NCI-H2107 treated with DMSO at 0.1 percent for 48 hours (cell line): ENCODE results near the gene PRKCQ.
"Not testable (repeated sequence)": the region's sequence is repeated elsewhere in the genome, so short reads cannot be mapped to it uniquely, and the experiment has no call there.

Source experiments
- DNase-seq: peaks from one replicate; lab custom pipeline; 2025; ENCODE audit not compliant: unreplicated experiment; lab: John Stamatoyannopoulos, UW

The PRKCQ gene

GRCh38 chr10:6494442-6494819 lies 85.6 kb downstream of the PRKCQ start:
- DNase-seq = no peak

GRCh38 chr10:6493521-6494441 lies 86.3 kb downstream of the PRKCQ start:
- no peak for DNase-seq

DNA sequence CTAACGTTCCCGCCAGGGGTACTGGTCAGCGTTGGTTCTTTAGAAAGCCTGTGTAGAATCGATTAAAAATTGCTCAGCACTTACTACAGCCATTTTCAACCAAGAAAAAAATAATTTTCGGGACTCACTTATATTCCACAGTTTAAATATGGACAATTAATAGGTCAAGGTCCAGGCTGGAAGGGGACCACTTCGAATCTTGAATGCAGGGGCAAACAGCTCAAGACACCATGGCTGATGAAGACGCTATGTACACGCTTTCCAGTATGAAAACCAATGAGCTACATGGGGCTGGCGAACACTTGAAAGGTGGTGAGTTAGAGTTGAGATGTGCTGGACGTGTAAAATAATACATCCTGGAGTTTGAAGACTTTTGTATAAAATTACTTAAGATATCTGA lies 87.2 kb downstream of the PRKCQ start:
- DNase-seq = no peak

GRCh38 chr10:6491841-6492609 lies 88.1 kb downstream of the PRKCQ start:
- DNase-seq = no peak

- no peak for DNase-seq
Observed at GRCh38 chr10:6490614-6491013, 89.5 kb downstream of the PRKCQ start.

DNA sequence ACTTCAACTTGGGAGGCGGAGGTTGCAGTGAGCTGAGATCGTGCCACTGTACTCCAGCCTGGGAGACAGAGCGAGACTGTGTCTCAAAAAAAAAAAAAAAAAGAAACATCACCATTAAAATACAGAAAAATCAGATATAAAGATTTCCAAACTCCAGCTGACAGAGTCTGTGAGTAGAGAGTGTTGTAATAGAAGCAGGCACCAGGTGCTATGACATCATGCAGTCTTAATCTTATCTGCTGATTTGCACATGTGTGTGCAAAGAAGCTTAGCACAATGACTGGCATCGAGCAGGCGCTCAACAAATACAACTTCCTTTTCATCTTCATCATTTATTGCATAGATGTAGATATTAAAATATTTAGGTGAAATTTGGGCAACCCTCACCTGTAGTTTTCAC lies 92.2 kb downstream of the PRKCQ start:
- no peak for DNase-seq

GRCh38 chr10:6486309-6486708 lies 93.8 kb downstream of the PRKCQ start:
- DNase-seq = no peak

GRCh38 chr10:6482737-6483357 lies 97.2 kb downstream of the PRKCQ start:
- no peak for DNase-seq

DNA sequence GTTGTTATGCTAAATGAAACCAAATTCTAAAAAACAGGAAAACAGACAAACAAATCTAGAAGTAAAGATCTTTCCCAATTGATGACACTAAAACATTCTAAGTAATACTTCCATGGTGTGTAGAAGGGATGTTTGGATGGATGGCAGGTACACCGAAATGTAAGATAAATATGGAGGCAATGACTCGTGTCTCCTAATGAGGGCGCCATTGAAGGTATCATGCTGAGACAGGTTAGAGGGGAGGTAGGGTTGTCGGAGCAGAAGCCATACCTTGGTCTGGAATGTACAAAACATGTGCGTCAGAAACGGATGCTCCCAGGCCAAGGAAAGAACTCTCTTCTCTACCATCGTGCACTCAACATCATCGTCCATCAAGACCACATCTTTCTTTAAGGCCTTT lies 101.4 kb downstream of the PRKCQ start:
- DNase-seq = no peak

DNA sequence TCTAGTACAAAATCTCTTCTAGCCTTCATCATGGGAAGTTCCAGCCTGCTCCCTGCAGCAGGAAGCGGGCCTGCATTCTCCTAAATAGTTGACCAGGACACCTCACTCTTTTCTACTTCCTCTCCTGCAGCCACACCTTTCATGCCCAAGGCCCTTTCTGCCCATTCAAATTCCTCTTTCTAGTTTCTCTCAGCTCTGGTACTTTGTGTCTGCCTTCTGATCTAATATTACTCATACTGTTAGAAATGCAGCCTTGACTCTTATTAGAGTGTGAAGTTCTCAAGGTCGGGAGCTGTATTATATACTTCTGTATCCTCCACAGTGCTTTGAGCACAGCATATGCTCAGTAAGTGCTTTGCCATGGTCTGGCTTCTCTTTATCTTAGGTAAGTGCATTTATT lies 103.1 kb downstream of the PRKCQ start:
- DNase-seq = no peak

GRCh38 chr10:6474871-6475270 lies 105.2 kb downstream of the PRKCQ start:
- no peak for DNase-seq

DNA sequence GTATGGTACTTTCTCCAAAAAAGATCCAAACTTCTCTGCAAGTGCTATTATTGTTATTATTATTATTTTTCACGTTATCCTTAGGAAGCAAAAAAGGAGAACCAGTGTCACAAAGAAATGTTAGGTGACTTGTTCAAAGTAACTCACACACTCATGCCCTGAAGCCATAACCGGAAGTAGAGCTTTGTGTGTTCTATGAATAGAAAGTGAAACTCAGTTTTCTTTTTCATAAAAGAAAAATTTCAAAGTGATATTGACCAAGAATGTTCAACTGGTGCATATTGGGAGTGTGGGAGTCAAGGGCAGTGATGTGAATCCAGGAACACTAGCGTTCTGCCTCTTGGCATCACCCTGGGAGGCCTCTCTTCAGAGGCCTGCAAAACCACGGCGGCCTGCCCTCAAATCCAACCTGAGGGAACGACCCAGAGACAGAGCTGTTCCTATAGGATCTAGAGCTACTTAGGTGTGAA lies 106.1 kb downstream of the PRKCQ start:
- DNase-seq = no peak

DNA sequence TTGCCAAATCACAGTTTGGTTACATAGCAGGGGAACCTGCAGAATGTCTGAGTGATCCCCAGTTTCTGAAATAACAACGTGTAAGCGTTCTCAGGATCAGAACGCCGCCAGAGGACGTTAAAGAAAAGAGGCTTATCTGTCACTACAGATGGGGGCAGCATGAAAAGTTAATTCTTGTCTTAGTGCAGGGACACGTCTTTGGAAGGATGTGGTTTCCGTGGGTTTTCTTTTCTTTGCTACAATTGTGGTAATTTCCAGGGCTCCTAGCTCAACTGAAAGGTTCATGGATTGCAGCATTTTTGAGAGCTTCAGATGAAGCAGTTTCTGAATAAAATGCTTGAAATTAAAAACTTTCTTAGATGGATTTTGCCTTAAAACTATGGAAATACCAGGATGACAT lies 106.6 kb downstream of the PRKCQ start:
- DNase-seq = no peak

GRCh38 chr10:6472710-6473005 lies 107.4 kb downstream of the PRKCQ start:
- not testable (repeated sequence) for DNase-seq

DNA sequence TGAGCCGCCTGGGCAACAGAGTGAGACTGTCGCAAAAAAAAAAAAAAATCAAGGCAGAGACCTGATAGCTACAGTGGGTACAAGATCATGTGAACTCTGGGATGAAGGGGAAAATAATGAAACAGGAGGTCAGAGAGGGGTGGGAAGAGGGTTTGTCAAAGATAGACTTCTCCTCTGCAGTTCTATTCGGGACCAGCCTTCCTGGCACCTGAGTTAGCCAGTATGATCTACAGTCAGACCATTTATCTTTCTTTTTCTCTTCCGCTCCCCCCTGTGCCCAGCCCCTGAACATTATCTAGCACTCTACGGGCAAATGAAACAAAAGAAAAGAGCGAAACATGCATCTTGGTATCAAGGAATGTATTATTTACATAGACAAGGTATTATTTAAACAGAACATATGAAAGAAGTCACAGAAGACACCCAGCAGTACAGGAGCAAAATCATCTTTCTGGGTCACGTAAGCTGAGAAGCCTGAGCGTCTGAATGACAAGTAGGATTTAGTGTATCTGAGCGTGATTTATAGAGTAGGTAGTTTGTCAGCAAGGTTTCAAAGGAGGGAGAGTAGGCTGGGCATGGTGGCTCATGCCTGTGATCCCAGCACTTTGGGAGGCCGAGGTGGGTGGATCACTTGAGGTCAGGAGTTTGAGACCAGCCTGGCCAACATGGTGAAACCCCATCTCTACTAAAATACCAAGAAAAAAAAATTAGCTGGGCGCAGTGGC lies 109.0 kb downstream of the PRKCQ start:
- no peak for DNase-seq

- no peak for DNase-seq
Observed at GRCh38 chr10:6469661-6470060, 110.4 kb downstream of the PRKCQ start.

DNA sequence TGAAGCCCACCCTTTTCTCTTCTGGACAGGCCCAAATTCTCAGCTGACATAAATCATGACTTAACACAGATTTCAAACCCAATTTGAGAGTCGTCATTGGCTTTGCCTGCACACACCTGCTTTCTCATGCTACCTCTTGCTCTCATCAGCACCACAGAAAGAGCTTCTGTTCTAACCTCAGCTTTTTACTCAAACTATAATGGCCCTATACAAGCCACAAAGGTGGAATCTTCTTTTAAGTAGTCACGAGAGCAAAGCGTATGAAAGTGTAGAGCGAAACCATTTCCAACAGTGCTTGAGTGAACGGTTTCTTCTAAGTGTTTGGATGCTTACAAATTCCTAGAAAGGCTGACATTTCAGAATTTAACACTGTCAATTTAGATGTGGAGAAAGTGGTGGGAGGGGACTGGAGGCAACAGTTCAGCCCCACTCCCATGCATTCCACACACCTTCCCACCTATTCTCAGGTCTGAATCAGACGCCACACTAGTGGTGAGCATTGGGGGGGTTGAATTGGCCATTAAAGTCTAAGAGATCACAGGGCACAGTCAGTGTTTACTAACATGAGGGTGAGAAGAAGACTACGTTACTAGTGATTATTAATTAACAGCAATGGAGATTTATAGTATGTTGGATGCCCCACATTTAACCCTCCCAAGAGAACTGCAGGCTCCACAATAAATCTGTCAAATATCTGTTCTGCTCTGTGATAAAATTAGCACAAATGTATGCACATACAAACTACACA lies 114.0 kb downstream of the PRKCQ start:
- DNase-seq = no peak

DNA sequence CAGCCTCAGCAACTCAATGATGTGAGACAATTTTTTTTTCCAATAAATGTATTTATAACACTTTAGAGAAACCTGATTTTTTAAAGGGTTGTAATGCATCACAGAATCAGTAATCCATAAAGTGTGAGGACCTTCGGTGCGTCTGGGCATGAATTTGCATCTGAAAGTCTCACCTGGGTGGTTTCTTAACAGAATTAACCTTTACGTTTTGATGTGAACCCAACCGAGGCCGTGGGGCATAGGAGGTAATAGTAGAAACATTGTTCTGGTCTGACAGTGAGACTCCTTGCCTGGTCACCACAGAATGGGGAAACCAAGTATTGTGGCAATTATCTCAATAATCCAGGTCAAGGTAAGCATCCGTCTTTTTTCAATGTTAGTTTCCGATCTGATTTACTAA lies 114.6 kb downstream of the PRKCQ start:
- DNase-seq = no peak

DNA sequence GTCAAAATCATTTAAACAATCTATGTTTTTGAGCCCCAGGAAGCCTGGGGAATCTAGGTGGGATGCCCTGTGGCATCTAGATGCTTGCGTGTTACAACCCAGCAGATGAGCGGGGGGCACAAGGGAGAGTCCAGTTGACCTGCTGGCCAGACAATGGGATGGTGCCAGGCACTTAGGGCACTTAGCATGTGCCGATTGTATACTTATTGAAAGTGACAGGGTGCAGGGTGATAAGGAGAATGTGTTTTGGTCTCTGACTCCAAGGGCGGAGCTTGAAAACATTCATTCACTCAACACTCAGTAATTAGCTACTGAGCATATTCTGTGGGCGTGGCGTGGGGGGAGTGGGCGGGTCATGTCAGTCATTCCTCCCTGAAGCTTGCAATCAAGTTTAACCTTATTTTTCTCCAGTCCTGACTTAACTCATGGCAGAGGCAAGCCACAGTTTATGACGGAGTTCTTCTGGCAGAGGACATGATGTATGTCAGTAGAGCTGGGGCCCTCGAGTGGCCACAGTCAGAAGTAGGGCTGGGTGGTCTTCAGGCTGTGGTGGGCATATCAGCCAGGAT lies 115.1 kb downstream of the PRKCQ start:
- DNase-seq = no peak

DNA sequence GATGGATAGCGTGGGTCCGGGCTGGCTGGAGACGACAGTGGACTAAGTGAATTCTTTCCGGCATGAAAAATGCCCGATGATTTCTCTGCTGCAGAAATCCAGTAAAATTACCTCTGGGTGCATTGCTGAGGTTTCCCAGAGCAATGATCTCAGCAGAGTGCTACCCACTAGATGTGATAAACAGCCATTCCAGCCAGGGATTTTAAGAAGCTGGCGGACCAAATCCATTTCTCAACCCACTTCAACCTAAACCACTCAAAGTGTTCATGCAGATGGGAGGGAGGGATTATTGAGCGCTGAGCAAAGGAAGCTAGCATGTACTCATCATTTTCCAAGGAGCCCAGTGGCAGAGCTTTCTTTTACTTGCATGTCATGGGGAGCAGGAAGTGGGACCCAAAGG lies 116.7 kb downstream of the PRKCQ start:
- DNase-seq = no peak
